ENCODE data around the gene NRL. TPM values are rescaled to one million over a fixed set of nuclear protein-coding genes. Genes with fewer than 3 reads are reported as not detected.

The NRL gene
- total and polyA plus RNA-seq, 2 donors (not counting 1 experiment from before 2014, with no cell fraction given): 0.45 to 0.99 TPM

DNA sequence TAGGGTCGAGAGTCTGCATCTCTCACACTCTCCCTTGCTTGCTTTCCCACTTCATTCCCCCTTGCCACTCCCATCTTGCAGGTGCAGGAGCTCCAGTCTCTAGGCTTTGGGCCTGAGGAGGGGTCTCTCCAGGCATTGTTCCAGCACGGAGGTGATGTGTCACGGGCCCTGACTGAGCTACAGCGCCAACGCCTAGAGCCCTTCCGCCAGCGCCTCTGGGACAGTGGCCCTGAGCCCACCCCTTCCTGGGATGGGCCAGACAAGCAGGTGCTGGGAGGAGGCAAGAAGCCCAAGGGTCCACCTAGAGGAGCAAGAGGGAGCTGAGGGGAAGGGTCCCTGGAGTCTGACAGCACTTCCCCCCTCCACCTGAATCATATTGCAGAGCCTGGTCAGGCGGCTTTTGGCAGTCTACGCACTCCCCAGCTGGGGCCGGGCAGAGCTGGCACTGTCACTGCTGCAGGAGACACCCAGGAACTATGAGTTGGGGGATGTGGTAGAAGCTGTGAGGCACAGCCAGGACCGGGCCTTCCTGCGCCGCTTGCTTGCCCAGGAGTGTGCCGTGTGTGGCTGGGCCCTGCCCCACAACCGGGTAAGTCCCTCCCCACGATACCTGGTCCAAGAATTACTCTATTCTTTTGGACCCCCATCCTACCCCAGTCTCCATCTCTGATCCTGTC is 36.8 kb upstream of the NRL start:
- peaks cover 24% of the 10 kb centered on the region for H3K36me3 ChIP-seq (ENCODE audit: control insufficient read depth, insufficient read depth, low read length)

DNA sequence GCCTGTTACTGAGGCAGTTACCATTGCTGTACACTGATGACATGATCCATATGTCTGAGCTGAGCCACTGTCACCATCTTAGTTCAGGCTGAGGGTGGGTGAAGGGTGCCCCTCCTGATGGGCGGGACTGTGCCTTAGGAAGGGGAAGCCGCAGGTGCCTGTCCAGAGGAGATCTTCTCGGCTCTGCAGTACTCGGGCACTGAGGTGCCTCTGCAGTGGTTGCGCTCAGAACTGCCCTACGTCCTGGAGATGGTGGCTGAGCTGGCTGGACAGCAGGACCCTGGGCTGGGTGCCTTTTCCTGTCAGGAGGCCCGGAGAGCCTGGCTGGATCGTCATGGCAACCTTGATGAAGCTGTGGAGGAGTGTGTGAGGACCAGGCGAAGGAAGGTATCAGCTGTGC is 36.2 kb upstream of the NRL start:
- Histone ChIP-seq H3K4me3 (replicated peaks in 1 of 4; ENCODE audit: control extremely low read depth in 1 of 4, insufficient read depth in 1 of 4, low read depth in 3 of 4, low read length in 4 of 4) (no peak overlapping the region), H4K20me1 (ENCODE audit: control insufficient read depth, extremely low read depth, insufficient read depth, low read length) (no peaks in the 10 kb centered on the region), H3K36me3 (ENCODE audit: control insufficient read depth, insufficient read depth, low read length) (peaks cover 24% of the 10 kb centered on the region), H3K4me1 (ENCODE audit: control insufficient read depth, extremely low read depth, insufficient read depth, low read length) (no peaks in the 10 kb centered on the region), H3K27ac (ENCODE audit: insufficient read depth, low read length) (no peak overlapping the region), H2AFZ (ENCODE audit: low read length) (no peak overlapping the region), H3K4me2 (ENCODE audit: extremely low read depth, insufficient read depth, low read length) (no peak overlapping the region), H3K27me3 (ENCODE audit: control insufficient read depth, insufficient read depth, low read length) (no peaks in the 10 kb centered on the region), H3K79me2 (ENCODE audit: control insufficient read depth, insufficient read depth, low read length) (peaks cover 18% of the 10 kb centered on the region), H3K9me3 (ENCODE audit: control insufficient read depth, insufficient read depth, low read depth, low read length) (no peaks in the 10 kb centered on the region), H3K9ac (ENCODE audit: insufficient read depth, low read length) (no peak overlapping the region)
- no peak for DNase-seq (ENCODE audit: low read depth in 2 of 2)
- TF ChIP-seq EZH2 (IDR thresholded peaks at IDR 0.05; ENCODE audit: low read length, missing control alignments): no peak
- TF ChIP-seq, protein P1, sequence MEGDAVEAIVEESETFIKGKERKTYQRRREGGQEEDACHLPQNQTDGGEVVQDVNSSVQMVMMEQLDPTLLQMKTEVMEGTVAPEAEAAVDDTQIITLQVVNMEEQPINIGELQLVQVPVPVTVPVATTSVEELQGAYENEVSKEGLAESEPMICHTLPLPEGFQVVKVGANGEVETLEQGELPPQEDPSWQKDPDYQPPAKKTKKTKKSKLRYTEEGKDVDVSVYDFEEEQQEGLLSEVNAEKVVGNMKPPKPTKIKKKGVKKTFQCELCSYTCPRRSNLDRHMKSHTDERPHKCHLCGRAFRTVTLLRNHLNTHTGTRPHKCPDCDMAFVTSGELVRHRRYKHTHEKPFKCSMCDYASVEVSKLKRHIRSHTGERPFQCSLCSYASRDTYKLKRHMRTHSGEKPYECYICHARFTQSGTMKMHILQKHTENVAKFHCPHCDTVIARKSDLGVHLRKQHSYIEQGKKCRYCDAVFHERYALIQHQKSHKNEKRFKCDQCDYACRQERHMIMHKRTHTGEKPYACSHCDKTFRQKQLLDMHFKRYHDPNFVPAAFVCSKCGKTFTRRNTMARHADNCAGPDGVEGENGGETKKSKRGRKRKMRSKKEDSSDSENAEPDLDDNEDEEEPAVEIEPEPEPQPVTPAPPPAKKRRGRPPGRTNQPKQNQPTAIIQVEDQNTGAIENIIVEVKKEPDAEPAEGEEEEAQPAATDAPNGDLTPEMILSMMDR (conservative IDR thresholded peaks at IDR 0.05 in 1 of 2, IDR thresholded peaks at IDR 0.05 in 1 of 2; ENCODE audit: low read depth in 1 of 2, low read length in 2 of 2): no peak

More for the DNA sequence above, 36.8 kb upstream of the NRL start:
- TF ChIP-seq, protein P1 (conservative IDR thresholded peaks at IDR 0.05 in 1 of 2, IDR thresholded peaks at IDR 0.05 in 1 of 2; ENCODE audit: low read depth in 1 of 2, low read length in 2 of 2): no peak
- TF ChIP-seq EZH2 (IDR thresholded peaks at IDR 0.05; ENCODE audit: low read length, missing control alignments): no peak
- DNase-seq (ENCODE audit: low read depth in 2 of 2): no peak
- peaks cover 18% of the 10 kb centered on the region for H3K79me2 ChIP-seq (ENCODE audit: control insufficient read depth, insufficient read depth, low read length)
- H3K4me1 ChIP-seq (ENCODE audit: control insufficient read depth, extremely low read depth, insufficient read depth, low read length): no peaks in the 10 kb centered on the region
- no peak overlapping the region for H2AFZ ChIP-seq (ENCODE audit: low read length)
- no peak overlapping the region for H3K9ac ChIP-seq (ENCODE audit: insufficient read depth, low read length)
- H3K27me3 ChIP-seq (ENCODE audit: control insufficient read depth, insufficient read depth, low read length): no peaks in the 10 kb centered on the region
- no peaks in the 10 kb centered on the region for H4K20me1 ChIP-seq (ENCODE audit: control insufficient read depth, extremely low read depth, insufficient read depth, low read length)
- H3K27ac ChIP-seq (ENCODE audit: insufficient read depth, low read length): no peak overlapping the region
- no peaks in the 10 kb centered on the region for H3K9me3 ChIP-seq (ENCODE audit: control insufficient read depth, insufficient read depth, low read depth, low read length)
- H3K4me3 ChIP-seq (replicated peaks in 1 of 4; ENCODE audit: control extremely low read depth in 1 of 4, insufficient read depth in 1 of 4, low read depth in 3 of 4, low read length in 4 of 4): no peak overlapping the region
- H3K4me2 ChIP-seq (ENCODE audit: extremely low read depth, insufficient read depth, low read length): no peak overlapping the region

DNA sequence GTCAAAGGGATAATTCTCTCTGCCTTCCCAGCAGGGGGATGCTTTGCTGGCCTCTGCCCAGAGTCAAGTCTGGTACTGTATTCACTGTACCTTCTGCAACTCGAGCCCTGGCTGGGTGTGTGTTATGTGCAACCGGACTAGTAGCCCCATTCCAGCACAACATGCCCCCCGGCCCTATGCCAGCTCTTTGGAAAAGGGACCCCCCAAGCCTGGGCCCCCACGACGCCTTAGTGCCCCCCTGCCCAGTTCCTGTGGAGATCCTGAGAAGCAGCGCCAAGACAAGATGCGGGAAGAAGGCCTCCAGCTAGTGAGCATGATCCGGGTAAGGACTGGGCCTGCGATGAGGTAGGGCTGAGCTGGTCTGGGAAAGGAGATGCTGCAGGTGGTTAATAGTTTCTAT is 35.8 kb upstream of the NRL start:
- Histone ChIP-seq H3K4me1 (ENCODE audit: control insufficient read depth, extremely low read depth, insufficient read depth, low read length) (no peaks in the 10 kb centered on the region), H3K4me2 (ENCODE audit: extremely low read depth, insufficient read depth, low read length) (no peak overlapping the region), H3K36me3 (ENCODE audit: control insufficient read depth, insufficient read depth, low read length) (peaks cover 23% of the 10 kb centered on the region), H3K9ac (ENCODE audit: insufficient read depth, low read length) (no peak overlapping the region), H3K79me2 (ENCODE audit: control insufficient read depth, insufficient read depth, low read length) (peaks cover 22% of the 10 kb centered on the region), H2AFZ (ENCODE audit: low read length) (no peak overlapping the region), H3K27ac (ENCODE audit: insufficient read depth, low read length) (no peak overlapping the region), H3K4me3 (replicated peaks in 1 of 4; ENCODE audit: control extremely low read depth in 1 of 4, insufficient read depth in 1 of 4, low read depth in 3 of 4, low read length in 4 of 4) (no peak overlapping the region), H4K20me1 (ENCODE audit: control insufficient read depth, extremely low read depth, insufficient read depth, low read length) (no peaks in the 10 kb centered on the region), H3K27me3 (ENCODE audit: control insufficient read depth, insufficient read depth, low read length) (no peaks in the 10 kb centered on the region), H3K9me3 (ENCODE audit: control insufficient read depth, insufficient read depth, low read depth, low read length) (no peaks in the 10 kb centered on the region)
- DNase-seq (ENCODE audit: low read depth in 2 of 2): no peak
- no peak for TF ChIP-seq EZH2 (IDR thresholded peaks at IDR 0.05; ENCODE audit: low read length, missing control alignments)
- TF ChIP-seq, protein P1 (conservative IDR thresholded peaks at IDR 0.05 in 1 of 2, IDR thresholded peaks at IDR 0.05 in 1 of 2; ENCODE audit: low read depth in 1 of 2, low read length in 2 of 2): no peak

All from fibroblast of lung (primary cell).